ENCODE measurements around the gene AFTPH.

Gene AFTPH

GRCh38 chr2:64609227-64609941 lies 85.3 kb downstream of the AFTPH start:
- ChIA-PET CTCF (interaction anchor here (1.0 kb wide), 1 partner anchor 266 kb away, joined by 3 read pairs; no protein-coding TSS in a partner anchor), POLR2A (no interaction called here)
- Histone ChIP-seq H3K4me1 (ENCODE audit: control insufficient read depth, insufficient read depth, low read length) (no peaks in the 10 kb centered on the region), H3K27ac (ENCODE audit: extremely low read depth, low read depth, low read length) (no peak overlapping the region), H3K4me3 (ENCODE audit: low read depth, low read length) (no peak overlapping the region), H3K9me3 (ENCODE audit: control insufficient read depth, insufficient read depth, low read depth, low read length) (no peaks in the 10 kb centered on the region), H3K36me3 (ENCODE audit: control insufficient read depth in 2 of 2, insufficient read depth in 1 of 2, low read length in 2 of 2) (no peaks in the 10 kb centered on the region)
- no peak for TF ChIP-seq ZBTB6 (tag by site-specific recombination; IDR thresholded peaks at IDR 0.05)
- TF ChIP-seq KLF16 (tag by site-specific recombination; IDR thresholded peaks at IDR 0.05), result no peak
- TF ChIP-seq ZFP3 (tag by site-specific recombination; IDR thresholded peaks at IDR 0.05; ENCODE audit: low read depth), result no peak
- no peak for TF ChIP-seq ZNF211 (tag by site-specific recombination; IDR thresholded peaks at IDR 0.05; ENCODE audit: low read depth)
- TF ChIP-seq ZBTB26 (tag by site-specific recombination; optimal IDR thresholded peaks at IDR 0.05), result no peak
- no peak for TF ChIP-seq YY1 (tag by site-specific recombination; IDR thresholded peaks at IDR 0.05)
- no peak for TF ChIP-seq ZNF394 (tag by site-specific recombination; IDR thresholded peaks at IDR 0.05; ENCODE audit: borderline replicate concordance)

- Histone ChIP-seq H3K4me3 (ENCODE audit: low read depth, low read length) (no peak overlapping the region), H3K27ac (ENCODE audit: extremely low read depth, low read depth, low read length) (no peak overlapping the region), H3K9me3 (ENCODE audit: control insufficient read depth, insufficient read depth, low read depth, low read length) (no peaks in the 10 kb centered on the region), H3K4me1 (ENCODE audit: control insufficient read depth, insufficient read depth, low read length) (no peaks in the 10 kb centered on the region), H3K36me3 (ENCODE audit: control insufficient read depth in 2 of 2, insufficient read depth in 1 of 2, low read length in 2 of 2) (no peaks in the 10 kb centered on the region)
- POLR2A ChIA-PET, result no interaction called here
- CTCF ChIA-PET, result interaction anchor here (1.0 kb wide), 1 partner anchor 266 kb away, joined by 3 read pairs; no protein-coding TSS in a partner anchor
- TF ChIP-seq ZNF169 (tag by site-specific recombination; IDR thresholded peaks at IDR 0.05) (no peak), BCL11B (tag by site-specific recombination; IDR thresholded peaks at IDR 0.05; ENCODE audit: low read depth) (no peak)
Measured at GRCh38 chr2:64609942-64610281, 85.8 kb downstream of the AFTPH start.

- Histone ChIP-seq H3K4me1 (ENCODE audit: control insufficient read depth, insufficient read depth, low read length) (no peaks in the 10 kb centered on the region), H3K4me3 (ENCODE audit: low read depth, low read length) (no peak overlapping the region), H3K27ac (ENCODE audit: extremely low read depth, low read depth, low read length) (no peak overlapping the region), H3K9me3 (ENCODE audit: control insufficient read depth, insufficient read depth, low read depth, low read length) (no peaks in the 10 kb centered on the region), H3K36me3 (ENCODE audit: control insufficient read depth in 2 of 2, insufficient read depth in 1 of 2, low read length in 2 of 2) (no peaks in the 10 kb centered on the region)
- CTCF ChIA-PET, result interaction anchor here (1.0 kb wide), 1 partner anchor 265 kb away, joined by 3 read pairs; no protein-coding TSS in a partner anchor
- POLR2A ChIA-PET, result no interaction called here
- TF ChIP-seq AEBP2 (tag by site-specific recombination; IDR thresholded peaks at IDR 0.05; ENCODE audit: borderline replicate concordance), result no peak
- no peak for TF ChIP-seq ZNF510 (tag by site-specific recombination; IDR thresholded peaks at IDR 0.05; ENCODE audit: insufficient replicate concordance)
- TF ChIP-seq ZNF791 (tag by site-specific recombination; IDR thresholded peaks at IDR 0.05), result no peak
- no peak for TF ChIP-seq ZNF18 (tag by site-specific recombination; IDR thresholded peaks at IDR 0.05)
- no peak for TF ChIP-seq ZNF777 (tag by site-specific recombination; IDR thresholded peaks at IDR 0.05; ENCODE audit: borderline replicate concordance)
- TF ChIP-seq TCF7L2 (IDR thresholded peaks at IDR 0.05; ENCODE audit: borderline replicate concordance, low read depth, low read length), result no peak
- no peak for TF ChIP-seq ZNF837 (tag by site-specific recombination; IDR thresholded peaks at IDR 0.05)
- TF ChIP-seq ZNF292 (tag by site-specific recombination; IDR thresholded peaks at IDR 0.05; ENCODE audit: borderline replicate concordance, low read depth), result no peak
- TF ChIP-seq ZSCAN23 (tag by site-specific recombination; IDR thresholded peaks at IDR 0.05), result no peak
- TF ChIP-seq ZBTB1 (tag by site-specific recombination; IDR thresholded peaks at IDR 0.05), result no peak
- no peak for TF ChIP-seq ATF2 (tag by site-specific recombination; IDR thresholded peaks at IDR 0.05; ENCODE audit: low read depth)
- no peak for TF ChIP-seq ZNF398 (tag by site-specific recombination; IDR thresholded peaks at IDR 0.05)
Measured at GRCh38 chr2:64610316-64610855, 86.3 kb downstream of the AFTPH start.
